ENCODE data around the gene VOPP1.

VOPP1 gene

DNA sequence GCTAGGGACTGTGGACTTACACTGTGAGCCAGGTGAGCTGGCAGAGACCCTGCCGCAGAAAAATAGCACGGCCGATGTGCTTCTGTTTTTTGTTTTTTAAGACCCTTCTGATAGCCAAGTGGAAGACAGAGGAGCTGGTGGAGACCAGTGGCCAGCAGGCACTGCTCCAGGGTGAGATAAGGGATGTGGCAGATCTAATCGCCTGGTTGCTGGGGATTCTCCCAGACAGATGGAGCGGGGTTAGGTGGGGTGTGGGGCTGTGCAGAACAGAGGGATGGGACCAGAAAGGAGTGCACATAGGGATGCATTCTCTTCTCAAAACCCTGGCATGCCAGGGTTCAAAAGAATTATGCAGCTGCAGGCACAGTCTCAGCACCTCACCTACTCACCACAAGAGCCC, 82.2 kb downstream of the VOPP1 start:
- DNase-seq (ENCODE audit: low read depth): no peak
- no peak for TF ChIP-seq CTCF (IDR thresholded peaks at IDR 0.05; ENCODE audit: insufficient read depth, low read depth, low read length, missing control alignments)

DNA sequence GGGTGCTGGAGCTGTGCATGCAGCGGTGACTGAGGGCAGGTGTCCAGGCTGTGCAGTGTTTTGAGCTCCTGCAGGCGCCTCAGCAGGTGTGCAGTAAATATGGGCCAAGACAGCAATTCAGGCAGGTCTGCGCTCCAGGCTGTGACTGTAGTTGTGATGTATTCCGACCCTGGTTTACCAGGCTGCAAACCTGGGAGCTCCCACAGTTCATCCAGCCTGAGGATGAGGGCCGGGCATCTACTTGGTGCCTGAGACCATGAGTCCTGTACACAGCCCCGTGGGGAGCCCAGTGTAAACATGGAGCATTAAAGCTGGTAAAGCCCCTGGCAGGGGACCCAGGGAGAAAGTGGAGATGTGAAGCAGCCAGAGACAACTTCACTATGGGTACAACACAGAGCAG, 82.8 kb downstream of the VOPP1 start:
- no peak for DNase-seq (ENCODE audit: low read depth)
- TF ChIP-seq CTCF (IDR thresholded peaks at IDR 0.05; ENCODE audit: insufficient read depth, low read depth, low read length, missing control alignments): no peak
- no peak overlapping the region for H3K4me3 ChIP-seq (ENCODE audit: low read depth, low read length)

More for the DNA sequence above, 82.2 kb downstream of the VOPP1 start:
- H3K4me3 ChIP-seq (ENCODE audit: low read depth, low read length): no peak overlapping the region

DNA sequence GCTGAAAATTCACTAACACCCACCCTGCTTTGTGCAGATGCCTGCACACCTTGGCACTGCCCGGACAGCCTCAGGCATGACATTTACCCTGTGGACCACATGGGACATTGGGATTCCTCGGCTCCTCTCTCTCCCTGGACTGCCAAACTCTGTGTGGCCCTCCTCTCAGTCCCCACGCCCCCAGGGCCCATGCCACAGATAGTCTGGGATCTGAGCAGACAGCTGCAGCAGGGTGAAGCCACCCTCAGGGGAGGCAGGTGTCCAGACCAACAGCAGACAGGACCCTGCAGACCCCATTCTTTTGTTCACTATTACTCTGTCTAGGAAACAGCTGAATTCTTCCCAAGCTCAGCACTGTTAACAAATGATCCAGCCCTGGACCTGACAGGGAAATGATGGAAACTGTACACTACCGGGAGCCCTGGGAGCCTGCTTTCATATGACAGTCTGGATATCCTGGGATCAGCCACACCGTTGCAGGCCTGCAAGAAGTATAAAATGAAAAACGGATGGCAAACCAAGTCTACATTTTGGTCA, 83.4 kb downstream of the VOPP1 start:
- DNase-seq (ENCODE audit: low read depth): no peak
- TF ChIP-seq CTCF (IDR thresholded peaks at IDR 0.05; ENCODE audit: insufficient read depth, low read depth, low read length, missing control alignments): no peak
- no peak overlapping the region for H3K4me3 ChIP-seq (ENCODE audit: low read depth, low read length)

DNA sequence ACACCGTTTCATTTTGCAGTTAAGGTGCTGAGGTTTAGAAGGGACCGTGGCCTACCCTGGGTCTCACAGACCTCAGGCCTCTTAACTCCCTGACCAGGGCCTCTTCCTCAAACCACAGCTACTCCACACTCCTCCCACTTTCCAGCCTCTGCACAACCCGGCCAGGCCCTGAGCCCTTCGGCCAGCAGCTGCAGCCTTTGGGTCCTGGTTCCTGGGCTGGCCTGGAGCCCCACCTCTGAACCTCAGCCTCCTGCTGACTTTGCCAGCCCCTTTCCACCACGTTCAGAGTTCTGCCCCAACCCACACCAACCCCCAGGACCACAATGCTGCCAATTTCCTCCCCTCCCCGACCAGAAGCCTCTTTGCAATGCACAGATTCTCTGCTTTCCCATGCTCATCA, 84.1 kb downstream of the VOPP1 start:
- no peak overlapping the region for H3K4me3 ChIP-seq (ENCODE audit: low read depth, low read length)
- TF ChIP-seq CTCF (IDR thresholded peaks at IDR 0.05; ENCODE audit: insufficient read depth, low read depth, low read length, missing control alignments): no peak
- DNase-seq (ENCODE audit: low read depth): no peak

- TF ChIP-seq CTCF (IDR thresholded peaks at IDR 0.05; ENCODE audit: insufficient read depth, low read depth, low read length, missing control alignments): no peak
- no peak overlapping the region for H3K4me3 ChIP-seq (ENCODE audit: low read depth, low read length)
- no peak for DNase-seq (ENCODE audit: low read depth)
Measured at GRCh38 chr7:55486991-55487390, 85.3 kb downstream of the VOPP1 start.

DNA sequence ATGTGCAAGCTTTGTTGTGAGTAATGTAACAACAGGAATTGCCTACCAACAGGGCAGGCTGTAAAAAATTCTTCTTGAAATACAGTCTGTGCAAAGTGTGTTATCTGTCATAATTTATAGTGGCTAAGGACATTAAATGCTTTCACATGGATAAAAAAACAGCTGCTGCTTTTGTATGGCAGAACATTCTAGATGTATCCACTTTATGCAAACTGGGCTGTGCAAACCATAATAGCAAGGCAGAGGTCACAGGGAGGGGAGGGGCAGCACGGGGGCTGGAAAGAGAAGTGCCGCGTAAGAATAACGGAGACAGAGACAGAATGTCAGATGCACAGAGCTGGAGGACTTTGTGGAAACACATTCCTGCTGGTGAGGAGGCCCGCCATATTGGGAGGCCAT, 86.1 kb downstream of the VOPP1 start:
- no peak for TF ChIP-seq CTCF (IDR thresholded peaks at IDR 0.05; ENCODE audit: insufficient read depth, low read depth, low read length, missing control alignments)
- H3K4me3 ChIP-seq (ENCODE audit: low read depth, low read length): no peak overlapping the region
- no peak for DNase-seq (ENCODE audit: low read depth)

DNA sequence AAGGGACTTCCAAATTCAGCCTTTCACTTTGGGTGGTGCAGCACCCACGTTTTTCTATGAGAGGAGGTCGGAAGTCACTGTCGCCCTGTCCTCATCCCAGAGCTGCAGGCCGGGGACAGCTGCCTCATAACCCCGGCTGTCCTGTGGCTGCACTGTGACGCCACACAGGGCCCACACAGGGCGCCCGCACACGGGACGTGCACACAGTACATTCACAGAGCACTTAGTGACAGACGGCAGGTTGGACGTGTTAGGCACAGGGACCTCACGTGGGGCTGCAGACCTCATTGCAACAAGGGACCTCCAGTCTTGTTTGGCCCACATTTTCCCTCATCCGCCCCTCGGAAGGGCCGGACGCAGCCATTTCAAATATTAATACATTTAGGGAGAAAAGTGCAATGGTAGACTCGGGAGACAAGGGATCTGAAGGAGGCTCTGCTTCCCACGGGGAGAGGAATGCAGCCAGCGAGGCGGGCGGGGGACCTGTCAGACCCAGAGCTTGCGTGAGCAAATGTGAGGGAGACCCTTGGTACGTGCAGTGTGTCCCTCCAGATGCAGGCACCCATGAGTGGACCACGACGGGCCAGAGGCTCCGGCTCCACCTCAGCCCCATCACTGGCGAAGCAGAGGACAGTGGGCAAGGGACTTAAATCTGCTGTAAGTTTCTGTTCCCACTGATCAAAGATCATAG, 86.7 kb downstream of the VOPP1 start:
- TF ChIP-seq CTCF (IDR thresholded peaks at IDR 0.05; ENCODE audit: insufficient read depth, low read depth, low read length, missing control alignments): no peak
- DNase-seq (ENCODE audit: low read depth): no peak
- H3K4me3 ChIP-seq (ENCODE audit: low read depth, low read length): no peak overlapping the region
